Fibroblast of lung (primary cell): Measurements from ENCODE around the gene ADGRB3. TPM values are rescaled to one million over a fixed set of nuclear protein-coding genes. Genes with fewer than 3 reads are reported as not detected.

ENCODE experiments used
- DNase-seq, 2 donors: peaks; one replicate each; pipeline versions ENCODE4 v3.0.0 to v3.0.0-alpha.2; 2010; ENCODE audit warnings: low read depth in 2 of 2
- H2AFZ ChIP-seq: 2 replicates; pipeline ENCODE4 v1.5.1; 2012; ENCODE audit warnings: low read length, control low read depth, inconsistent platforms
- H3K27ac ChIP-seq: 2 replicates; pipeline ENCODE4 v1.5.1; 2011; ENCODE audit warnings: low read length, control low read depth; ENCODE audit not compliant: insufficient read depth
- H3K27me3 ChIP-seq: 2 replicates; pipeline ENCODE4 v1.5.1; 2011; ENCODE audit warnings: mild to moderate bottlenecking, low read length; ENCODE audit not compliant: control insufficient read depth, insufficient read depth
- H3K36me3 ChIP-seq: 2 replicates; pipeline ENCODE4 v1.5.1; 2011; ENCODE audit warnings: low read length; ENCODE audit not compliant: control insufficient read depth, insufficient read depth
- H3K4me1 ChIP-seq: 2 replicates; pipeline ENCODE4 v1.5.1; 2011; ENCODE audit warnings: low read length; ENCODE audit not compliant: control insufficient read depth, insufficient read depth; ENCODE audit errors: extremely low read depth
- H3K4me2 ChIP-seq: 2 replicates; pipeline ENCODE4 v1.5.1; 2011; ENCODE audit warnings: low read length, control low read depth; ENCODE audit not compliant: insufficient read depth; ENCODE audit errors: extremely low read depth
- H3K4me3 ChIP-seq, 4 experiments: fragments of 200-600 bp in 1 of 4; sonication (generic) in 1 of 4; replicated peaks in 1 of 4; 2 replicates each; pipeline ENCODE4 v1.5.1; 2011 to 2016; ENCODE audit warnings: low read length in 4 of 4, low read depth in 3 of 4, mild to moderate bottlenecking in 3 of 4, control low read depth in 2 of 4, inconsistent platforms in 1 of 4, mixed read lengths in 1 of 4; ENCODE audit not compliant: insufficient read depth in 1 of 4; ENCODE audit errors: control extremely low read depth in 1 of 4
- H3K79me2 ChIP-seq: 2 replicates; pipeline ENCODE4 v1.5.1; 2012; ENCODE audit warnings: mild to moderate bottlenecking, low read length, inconsistent platforms; ENCODE audit not compliant: control insufficient read depth, insufficient read depth
- H3K9ac ChIP-seq: 2 replicates; pipeline ENCODE4 v1.5.1; 2011; ENCODE audit warnings: mild to moderate bottlenecking, low read length, control low read depth; ENCODE audit not compliant: insufficient read depth
- H3K9me3 ChIP-seq: 2 replicates; pipeline ENCODE4 v1.5.1; 2012; ENCODE audit warnings: low read depth, low read length; ENCODE audit not compliant: control insufficient read depth, insufficient read depth
- H4K20me1 ChIP-seq: 2 replicates; pipeline ENCODE4 v1.5.1; 2011; ENCODE audit warnings: low read length; ENCODE audit not compliant: control insufficient read depth, insufficient read depth; ENCODE audit errors: extremely low read depth
- CTCF ChIP-seq, 2 donors: IDR thresholded peaks in 1 of 2; conservative IDR thresholded peaks in 1 of 2; 1 replicate in 1 of 2; 2 replicates in 1 of 2; pipeline ENCODE4 v1.5.1; 2011 to 2012; ENCODE audit warnings: low read length in 2 of 2, control low read depth in 1 of 2, inconsistent platforms in 1 of 2, low read depth in 1 of 2, mild to moderate bottlenecking in 1 of 2
- EZH2 ChIP-seq: IDR thresholded peaks from 2 replicates; pipeline ENCODE4 v1.5.1; 2012; ENCODE audit warnings: low read length, control low read depth, mild to moderate bottlenecking; ENCODE audit errors: missing control alignments
- polyA plus RNA-seq, 2 donors: library from polyadenylated mRNA; depleted of rRNA in 1 of 2; stranded (reverse) in 1 of 2; unstranded in 1 of 2; fragments of >200 nt; gene quantifications; 2 replicates each; pipeline ENCODE4 v1.2.1, GENCODE V29; 2011 to 2012; ENCODE audit warnings: missing spikeins in 1 of 2
- total RNA-seq: library from RNA; depleted of rRNA; stranded (reverse); fragments of >200 nt; gene quantifications from 2 replicates; pipeline ENCODE4 v1.2.1, GENCODE V29; 2014

The ADGRB3 gene
- total and polyA plus RNA-seq, 2 donors (not counting 1 experiment from before 2014, with no cell fraction given), result 0.33 TPM; not detected in 1

DNA sequence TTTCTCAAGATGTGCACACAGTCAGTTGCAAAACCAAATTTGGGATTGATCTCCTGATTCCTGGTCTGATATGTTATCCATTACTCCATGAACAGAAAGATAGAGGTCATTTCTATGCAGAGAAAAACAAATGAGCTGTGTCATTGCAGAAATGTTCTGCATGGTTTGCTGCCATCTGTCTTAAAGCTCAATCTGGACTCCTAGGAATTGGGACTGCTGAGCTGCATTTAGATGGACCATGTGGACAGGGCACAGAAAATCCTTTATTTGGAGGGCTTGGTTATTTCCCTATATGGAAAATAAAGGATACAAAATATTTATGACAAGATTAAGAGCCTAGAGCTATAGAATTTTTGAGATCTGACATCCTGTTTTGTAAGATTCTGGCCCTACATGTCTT, 91.3 kb downstream of the ADGRB3 start:
- no peaks in the 10 kb centered on the region for H3K4me1 ChIP-seq
- no peak overlapping the region for H2AFZ ChIP-seq
- no peak for DNase-seq
- H3K4me2 ChIP-seq, result no peak overlapping the region
- H3K27me3 ChIP-seq, result no peaks in the 10 kb centered on the region
- no peak overlapping the region for H3K4me3 ChIP-seq
- H3K9ac ChIP-seq, result no peak overlapping the region
- H3K36me3 ChIP-seq, result no peaks in the 10 kb centered on the region
- no peak overlapping the region for H3K27ac ChIP-seq
- no peak for TF ChIP-seq CTCF (conservative IDR thresholded peaks at IDR 0.05 in 1 of 2, IDR thresholded peaks at IDR 0.05 in 1 of 2; ENCODE audit: low read depth in 1 of 2, low read length in 2 of 2)
- no peak for TF ChIP-seq EZH2
- no peaks in the 10 kb centered on the region for H4K20me1 ChIP-seq
- no peaks in the 10 kb centered on the region for H3K79me2 ChIP-seq
- H3K9me3 ChIP-seq, result no peaks in the 10 kb centered on the region

DNA sequence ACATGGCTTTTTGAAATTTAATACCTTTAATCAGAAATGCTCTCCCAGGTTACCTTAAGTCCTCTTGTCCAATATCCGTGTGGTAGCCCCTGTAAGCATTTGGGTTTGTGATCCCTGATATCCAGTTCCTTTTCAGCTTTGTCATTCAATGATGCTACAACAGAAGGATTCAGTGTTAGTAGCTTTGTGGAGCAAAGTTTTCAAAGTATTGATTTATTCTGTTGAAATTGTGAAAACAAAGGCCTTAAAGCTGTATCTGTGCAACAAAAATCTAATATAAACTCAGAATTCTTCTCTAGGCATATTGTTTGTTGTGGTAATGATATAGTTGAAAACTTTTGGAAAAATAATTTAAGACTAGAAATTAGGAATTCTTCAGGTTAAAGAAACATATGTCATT, 91.9 kb downstream of the ADGRB3 start:
- Histone ChIP-seq H3K4me1 (no peaks in the 10 kb centered on the region), H3K27ac (no peak overlapping the region), H2AFZ (no peak overlapping the region), H3K36me3 (no peaks in the 10 kb centered on the region), H4K20me1 (no peaks in the 10 kb centered on the region), H3K9ac (no peak overlapping the region), H3K79me2 (no peaks in the 10 kb centered on the region), H3K4me3 (no peak overlapping the region), H3K27me3 (no peaks in the 10 kb centered on the region), H3K9me3 (no peaks in the 10 kb centered on the region), H3K4me2 (no peak overlapping the region)
- DNase-seq, result no peak
- no peak for TF ChIP-seq EZH2

GRCh38 chr6:68727699-68728098, 92.6 kb downstream of the ADGRB3 start:
- Histone ChIP-seq H3K9ac (no peak overlapping the region), H3K27me3 (no peaks in the 10 kb centered on the region), H3K79me2 (no peaks in the 10 kb centered on the region), H3K27ac (no peak overlapping the region), H3K4me1 (no peaks in the 10 kb centered on the region), H3K4me2 (no peak overlapping the region), H4K20me1 (no peaks in the 10 kb centered on the region), H3K4me3 (no peak overlapping the region), H2AFZ (no peak overlapping the region), H3K36me3 (no peaks in the 10 kb centered on the region), H3K9me3 (no peaks in the 10 kb centered on the region)
- TF ChIP-seq EZH2 (no peak), CTCF (conservative IDR thresholded peaks at IDR 0.05 in 1 of 2, IDR thresholded peaks at IDR 0.05 in 1 of 2; ENCODE audit: low read depth in 1 of 2, low read length in 2 of 2) (no peak)
- no peak for DNase-seq
